Erythroblast (primary cell): ENCODE measurements around the gene ZNF547.
A peak's percentile ranks its signal among the peaks of the same experiment; 100 is the strongest.

Experiments used
- GATA1 ChIP-seq: IDR thresholded peaks from 2 replicates; pipeline ENCODE4 v1.6.1; 2011; ENCODE audit warnings: low read depth, mild to moderate bottlenecking, control low read depth, low read length, moderate library complexity
- POLR2A ChIP-seq: IDR thresholded peaks from 2 replicates; pipeline ENCODE4 v1.6.1; 2011; ENCODE audit warnings: mild to moderate bottlenecking, low read length

DNA sequence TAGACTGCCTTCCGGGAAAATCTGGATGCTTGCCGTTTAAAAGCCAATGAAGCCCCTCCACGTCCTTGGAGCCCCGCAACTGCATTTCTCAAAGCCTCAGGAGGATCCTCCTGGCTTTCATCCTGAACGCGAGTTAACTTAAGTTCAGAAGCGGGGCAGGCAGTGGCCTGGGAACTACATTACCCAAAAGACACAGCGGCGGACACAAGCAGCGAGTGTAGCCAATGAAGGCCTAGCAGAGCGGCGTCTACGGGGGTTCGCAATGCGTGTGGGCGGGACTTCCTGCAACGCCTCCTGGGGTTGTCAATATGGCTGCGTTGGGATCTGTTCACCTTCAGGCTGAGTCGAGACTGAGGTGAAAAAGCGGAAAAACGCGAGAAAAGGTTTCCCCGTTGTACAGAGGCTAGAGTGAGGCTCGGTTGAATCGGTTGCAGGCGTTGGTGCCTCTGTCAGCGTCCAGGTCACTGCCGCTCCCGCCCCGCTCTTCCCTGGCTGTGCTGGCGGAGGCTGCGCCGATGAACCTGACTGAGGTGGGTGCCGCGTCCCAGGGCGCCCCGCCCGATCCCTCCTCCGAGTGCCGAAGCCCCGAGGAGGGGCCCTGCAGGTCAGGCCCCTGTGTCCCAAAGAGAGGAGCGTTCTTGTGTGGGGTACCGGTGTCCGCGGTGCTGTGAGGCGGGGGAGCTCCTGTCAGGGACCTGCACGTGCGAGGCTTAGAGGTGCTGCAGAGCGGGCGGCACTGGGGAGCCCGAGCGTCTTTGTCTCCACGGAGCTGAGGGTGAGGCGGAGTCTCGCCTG is 47.7 kb downstream of the ZNF547 start, which contains the start of gene ZNF17:
- TF ChIP-seq POLR2A (peak; percentile 75), GATA1 (no peak)
